Raji (cell line): ENCODE measurements around the gene FMC1.

Experiments
- POLR2A ChIP-seq: IDR thresholded peaks from 2 replicates; pipeline ENCODE4 v1.6.1; 2011; ENCODE audit warnings: low read depth, low read length, control low read depth; ENCODE audit not compliant: insufficient read depth

Gene FMC1

DNA sequence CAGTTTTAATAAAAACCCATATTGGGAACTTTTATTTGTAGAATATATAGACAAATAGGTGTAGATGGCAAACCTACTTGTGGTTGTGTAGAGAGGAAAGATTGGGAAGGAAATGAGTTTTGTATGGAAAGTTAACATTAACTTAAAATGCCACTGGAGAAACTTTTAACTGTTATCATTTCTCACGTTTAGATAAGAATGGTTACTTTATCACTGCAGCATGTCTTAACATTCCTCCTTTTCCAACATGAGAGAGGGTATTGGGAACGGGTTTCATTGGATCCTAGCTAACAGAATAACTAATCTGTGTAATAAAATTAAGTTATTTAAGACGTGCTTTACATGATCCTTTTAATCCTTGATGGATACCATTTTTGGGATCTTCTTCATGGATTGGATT, 20.4 kb downstream of the FMC1 start:
- no peak for TF ChIP-seq POLR2A

DNA sequence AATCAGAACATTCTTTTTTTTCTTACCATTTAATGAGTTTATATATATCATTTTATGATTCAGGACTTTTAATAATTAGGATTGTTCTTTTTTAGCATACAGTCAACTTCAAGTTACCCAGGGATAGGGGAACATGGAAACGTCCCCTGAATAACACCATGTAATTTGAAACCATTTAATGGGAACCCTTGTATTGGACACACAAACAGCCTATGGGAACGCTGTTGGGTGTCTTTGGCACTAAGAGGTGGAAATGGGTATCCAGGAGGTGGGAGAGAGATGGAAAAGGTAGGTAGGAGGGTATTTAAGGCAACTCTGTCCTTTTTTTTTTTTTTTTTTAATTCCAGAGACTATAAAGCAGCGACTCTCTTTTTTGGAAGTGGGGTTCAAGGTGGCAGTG, 21.2 kb downstream of the FMC1 start:
- TF ChIP-seq POLR2A = no peak

DNA sequence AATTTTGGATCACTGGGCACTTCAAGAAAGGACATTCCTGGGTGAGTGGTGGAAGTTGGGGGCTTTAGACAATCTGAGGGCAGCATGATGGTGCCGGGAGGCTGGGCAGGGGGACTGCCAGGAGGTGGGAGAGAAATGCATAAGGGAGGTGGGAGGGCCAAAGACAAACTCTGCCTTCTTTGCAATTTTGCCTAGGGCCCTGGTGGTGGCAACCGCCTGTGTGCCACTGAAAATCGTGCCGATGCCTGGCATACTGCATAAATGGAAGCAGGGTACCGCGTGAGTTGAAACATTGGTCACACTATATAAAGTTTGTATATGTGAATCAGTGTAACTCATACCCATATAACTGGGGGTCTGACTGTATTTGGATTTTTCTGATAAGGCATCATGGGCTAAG, 21.8 kb downstream of the FMC1 start:
- no peak for TF ChIP-seq POLR2A

DNA sequence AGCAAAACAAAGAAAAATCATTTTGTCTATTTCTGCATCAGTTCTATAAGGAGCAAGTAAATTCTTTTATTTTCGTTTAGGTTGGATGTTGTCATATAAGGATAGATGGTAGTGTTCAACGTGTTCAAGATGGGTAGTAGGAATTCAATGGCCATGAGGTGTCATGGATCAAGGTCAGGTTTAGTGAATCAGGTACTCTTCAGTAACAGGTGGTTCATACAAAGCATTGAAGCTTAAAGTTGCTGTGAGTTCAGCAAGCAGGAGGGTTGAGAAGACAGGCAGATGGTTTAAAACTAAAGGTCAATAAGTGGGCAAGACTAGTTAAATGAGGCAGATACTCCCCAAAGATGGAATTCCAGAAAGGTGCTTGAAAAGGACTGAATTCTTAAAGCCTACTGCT, 24.2 kb downstream of the FMC1 start:
- TF ChIP-seq POLR2A = no peak

DNA sequence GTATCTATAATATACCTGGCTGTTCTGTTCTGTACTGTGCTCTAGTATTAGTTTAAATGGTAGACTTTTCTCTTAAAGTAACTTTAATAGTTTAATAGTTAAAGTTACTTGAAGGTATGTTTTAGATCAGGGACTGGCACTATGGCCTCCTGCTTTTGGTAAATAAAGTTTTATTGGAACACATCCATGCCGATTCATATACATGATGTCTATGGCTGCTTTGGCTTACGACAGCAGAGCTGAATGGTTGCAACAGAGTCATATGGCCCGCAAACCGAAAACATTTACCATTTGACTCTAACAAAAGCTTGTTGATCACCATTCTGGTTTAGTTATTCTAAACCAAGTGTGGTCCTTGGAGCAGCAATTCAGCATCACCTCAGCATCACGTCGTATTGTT, 25.3 kb downstream of the FMC1 start:
- TF ChIP-seq POLR2A = no peak

DNA sequence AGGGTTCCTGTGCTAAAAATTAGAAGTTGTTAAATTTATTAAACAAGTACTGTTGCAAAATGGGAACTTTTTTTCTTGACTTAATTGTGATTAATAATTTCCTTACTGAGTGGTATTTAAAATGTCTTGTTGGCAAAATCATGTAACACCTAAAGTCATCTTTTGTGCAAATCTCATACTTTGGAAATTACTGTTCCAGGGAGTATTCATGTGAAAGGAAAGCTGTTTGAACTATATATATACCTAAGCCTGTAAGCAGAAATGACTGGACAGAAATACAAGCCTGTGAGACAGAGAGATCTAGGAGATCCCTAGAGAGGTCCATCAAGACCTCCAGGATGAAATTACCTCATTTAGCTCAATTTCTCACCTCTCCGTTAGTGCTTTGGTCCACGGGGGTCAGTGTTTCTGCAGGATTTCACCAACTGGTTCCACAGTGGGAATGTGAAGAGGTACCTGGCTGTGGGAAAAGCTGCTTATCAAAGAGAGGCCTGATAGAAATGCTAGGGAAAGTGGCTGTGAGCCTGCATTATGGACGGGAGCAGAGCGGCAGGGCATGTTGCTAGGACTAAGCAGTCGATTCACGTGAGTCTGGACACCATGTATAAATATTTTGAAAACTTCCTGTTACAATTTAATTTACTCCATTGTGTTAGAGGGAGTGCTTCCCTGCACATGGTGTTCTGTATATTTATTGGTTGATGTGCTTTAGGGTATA, 26.5 kb downstream of the FMC1 start:
- TF ChIP-seq POLR2A = no peak

DNA sequence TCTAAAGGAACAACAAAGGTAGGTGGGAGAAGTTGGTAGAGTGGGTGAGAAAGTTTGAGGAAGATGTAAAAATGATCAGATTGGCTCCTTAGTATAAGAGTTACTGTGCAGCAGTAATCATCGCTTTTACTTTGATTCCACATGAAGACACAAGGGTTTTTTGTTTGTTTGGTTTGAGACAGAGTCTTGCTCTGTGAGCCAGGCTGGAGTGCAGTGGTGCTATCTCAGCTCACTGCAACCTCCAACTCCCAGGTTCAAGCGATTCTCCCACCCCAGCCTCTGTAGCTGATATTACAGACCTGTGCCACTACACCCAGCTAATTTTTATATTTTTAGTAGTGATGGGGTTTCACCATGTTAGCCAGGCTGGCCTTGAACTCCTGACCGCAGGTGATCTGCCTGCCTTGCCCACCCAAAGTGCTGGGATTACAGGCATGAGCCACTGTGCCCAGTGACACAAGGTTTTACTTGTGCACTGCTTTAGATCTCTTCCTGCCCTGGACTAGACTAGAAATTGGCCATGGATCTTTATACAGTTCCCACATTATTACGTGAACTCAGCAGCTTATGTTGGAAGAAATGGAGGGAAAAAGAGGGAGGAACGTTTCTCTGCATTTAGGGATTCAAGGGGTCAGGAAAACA, 29.3 kb downstream of the FMC1 start:
- TF ChIP-seq POLR2A = no peak

DNA sequence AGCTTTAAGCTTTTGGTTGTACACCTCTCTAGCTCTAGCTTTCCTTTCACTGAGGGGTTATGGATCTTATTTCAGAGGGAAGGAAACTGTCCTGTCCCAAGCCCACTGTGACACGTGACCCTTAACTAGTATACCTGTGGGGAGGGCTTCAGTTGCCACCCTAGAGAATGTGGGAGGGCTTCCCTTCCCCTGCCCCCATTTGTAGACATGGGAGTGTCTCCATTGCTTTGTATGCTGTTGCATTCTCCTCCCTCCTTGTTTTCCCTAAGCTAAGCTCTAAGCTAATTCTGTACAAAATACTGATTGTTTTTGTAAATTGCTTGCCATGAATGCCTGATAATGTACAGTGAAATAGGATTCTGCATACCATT, 29.8 kb downstream of the FMC1 start:
- TF ChIP-seq POLR2A = no peak

DNA sequence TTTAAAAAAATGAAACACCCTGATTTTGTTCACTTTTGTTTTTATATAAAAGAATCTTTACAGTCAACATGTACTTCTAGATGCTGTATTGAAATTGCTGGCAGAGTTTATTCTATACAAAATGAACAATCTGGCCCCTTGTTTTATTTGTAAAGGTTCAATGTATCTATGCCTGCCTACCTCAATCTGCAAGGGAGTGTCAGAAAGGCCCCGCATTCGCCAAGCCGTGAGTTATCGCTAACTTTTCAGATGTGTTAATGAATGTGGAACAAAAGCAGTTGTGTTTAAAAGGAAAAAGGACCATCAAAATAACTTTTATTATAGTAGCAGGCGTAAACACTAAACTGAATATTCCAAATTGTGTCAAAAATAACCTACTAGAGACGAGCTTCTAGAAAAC, 33.1 kb downstream of the FMC1 start:
- no peak for TF ChIP-seq POLR2A

DNA sequence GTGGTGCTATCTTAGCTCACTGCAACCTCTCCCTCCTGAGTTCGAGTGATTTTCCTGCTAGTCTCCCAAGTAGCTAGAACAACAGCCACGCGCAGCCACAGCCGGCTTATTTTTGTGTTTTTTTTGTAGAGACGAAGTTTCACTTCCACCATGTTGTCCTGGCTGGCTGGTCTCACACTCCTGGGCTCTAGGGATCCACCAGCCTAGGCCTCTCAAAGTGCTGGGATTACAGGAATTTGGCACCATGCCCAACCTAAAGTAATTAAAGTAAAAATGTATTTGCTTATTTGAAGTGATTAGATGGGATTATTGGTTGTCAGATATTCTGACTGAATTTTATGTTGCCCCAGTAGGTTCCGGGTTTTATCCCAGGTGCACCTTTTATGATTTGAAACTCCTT, 41.3 kb downstream of the FMC1 start:
- TF ChIP-seq POLR2A = no peak

DNA sequence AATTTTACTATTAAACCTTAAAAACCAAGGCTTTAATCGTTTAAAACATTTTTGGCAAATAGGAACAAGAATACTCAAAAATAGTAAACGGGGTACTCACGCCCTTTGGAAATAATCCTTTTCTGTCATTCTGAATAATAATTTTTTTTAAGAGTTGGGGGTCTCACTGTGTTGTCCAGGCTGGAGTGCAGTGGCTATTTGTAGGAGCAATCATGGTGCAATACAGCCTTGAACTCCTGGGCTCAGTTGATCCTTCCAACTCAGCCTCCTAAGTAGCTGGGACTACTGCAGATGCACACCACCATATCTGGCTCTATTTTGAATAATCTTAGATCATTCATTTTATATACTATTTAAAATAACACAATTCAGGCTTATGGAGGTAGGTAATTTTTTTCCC, 43.5 kb downstream of the FMC1 start:
- no peak for TF ChIP-seq POLR2A

DNA sequence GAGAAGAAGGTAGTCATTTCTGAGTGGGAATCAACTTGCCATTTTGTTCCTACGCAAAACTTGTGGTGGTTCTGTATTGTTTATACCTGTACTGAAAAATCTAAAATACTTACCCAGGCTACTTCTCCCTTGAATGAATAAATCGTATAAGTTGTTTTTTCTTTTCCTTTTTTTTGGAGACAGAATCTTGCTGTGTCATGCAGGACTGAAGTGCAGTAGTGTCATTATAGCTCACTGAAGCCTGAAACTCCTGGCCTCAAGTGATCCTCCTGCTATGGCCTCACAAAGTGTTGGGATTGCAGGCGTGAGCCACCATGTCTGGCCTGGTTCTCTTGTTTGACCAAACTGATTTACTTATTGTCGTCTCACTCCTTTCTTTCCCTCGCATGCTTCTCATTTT, 46.5 kb downstream of the FMC1 start:
- no peak for TF ChIP-seq POLR2A

DNA sequence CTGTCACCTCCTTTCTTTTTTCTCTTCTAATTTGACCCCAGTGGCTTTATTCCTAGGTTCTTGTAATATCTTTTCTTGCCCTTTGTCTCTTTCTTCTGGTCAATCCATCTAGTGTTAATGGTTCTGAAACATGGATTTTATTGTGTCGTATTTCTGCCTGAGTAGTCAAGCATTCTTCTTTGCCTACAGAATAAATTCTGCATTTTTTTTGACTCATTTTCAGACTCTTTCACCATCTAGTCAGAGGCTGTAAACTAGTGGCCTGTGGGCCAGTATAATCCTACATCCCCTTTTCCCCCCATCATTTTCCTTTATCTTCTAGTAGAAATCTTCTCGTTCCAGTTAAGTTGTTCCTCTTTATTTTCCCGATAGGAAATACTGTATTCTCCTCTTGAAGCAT, 48.0 kb downstream of the FMC1 start:
- no peak for TF ChIP-seq POLR2A

DNA sequence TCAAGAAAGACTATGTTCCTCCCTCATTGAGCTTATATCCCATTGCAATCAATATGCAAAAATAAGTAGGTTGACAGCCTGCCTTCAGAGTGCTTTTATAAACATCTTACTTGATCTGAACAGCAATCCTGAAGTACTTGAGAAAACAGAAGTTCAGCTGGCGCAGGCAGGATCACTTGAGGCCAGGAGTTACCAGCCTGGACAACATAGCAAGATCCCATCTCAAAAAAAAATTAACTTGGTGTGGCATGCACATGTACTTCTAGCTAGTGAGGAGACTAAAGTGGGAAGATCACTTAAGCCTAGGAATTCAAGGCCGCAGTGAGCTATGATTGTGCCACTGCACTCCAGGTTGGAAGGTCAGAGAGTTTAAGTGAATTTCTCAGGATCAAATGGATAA, 48.6 kb downstream of the FMC1 start:
- no peak for TF ChIP-seq POLR2A

DNA sequence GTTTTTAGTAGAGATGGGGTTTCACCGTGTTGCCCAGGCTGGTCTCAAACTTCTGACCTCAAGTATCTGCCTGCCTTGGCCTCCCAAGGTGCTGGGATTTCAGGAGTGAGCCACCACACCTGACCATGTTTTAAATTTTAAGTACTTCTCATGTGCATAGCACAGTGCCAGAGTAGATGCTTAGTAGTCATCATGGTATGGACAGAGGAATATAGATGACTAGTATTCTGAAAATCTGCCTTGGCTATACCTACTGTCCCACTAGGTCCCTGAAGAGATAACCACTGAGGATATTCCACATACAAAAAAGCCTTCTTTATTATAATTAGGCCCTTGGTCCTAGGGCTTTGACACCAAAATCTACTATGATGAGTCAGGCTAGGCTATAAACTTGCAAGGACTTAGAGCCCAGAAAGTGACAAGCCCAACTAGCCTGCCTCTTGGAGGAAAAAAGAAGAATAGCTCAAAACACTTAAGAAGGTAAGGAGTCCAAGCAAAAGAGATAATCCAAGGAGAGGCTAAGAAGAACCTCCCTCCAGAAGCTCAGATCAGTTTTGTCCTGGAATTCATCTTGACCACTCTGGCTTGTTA, 52.6 kb downstream of the FMC1 start:
- TF ChIP-seq POLR2A = no peak

DNA sequence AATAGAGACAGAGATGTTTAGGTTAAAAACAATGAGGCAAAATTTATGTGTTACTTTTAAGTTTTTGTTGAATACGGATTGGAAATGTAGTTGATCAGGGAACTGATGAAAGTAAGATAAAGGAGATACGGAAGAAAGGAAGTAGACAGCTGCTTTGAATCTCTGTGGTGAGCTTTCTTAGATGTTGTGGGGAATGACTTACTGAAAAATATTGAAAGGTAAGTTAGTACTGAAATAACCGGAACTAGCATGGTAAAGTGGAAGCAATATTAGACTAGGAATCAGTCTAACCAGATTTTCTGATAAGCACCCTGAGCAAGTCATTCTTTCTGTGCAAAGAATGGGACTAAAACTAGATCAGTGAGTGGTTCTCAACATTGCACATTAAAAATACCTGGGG, 53.4 kb downstream of the FMC1 start:
- TF ChIP-seq POLR2A = no peak
